GM12874 (cell line): ENCODE results near the gene COL15A1.

ENCODE experiments used
- TF ChIP-seq, protein P1 (sequence below): IDR thresholded peaks from 2 replicates; pipeline ENCODE4 v1.5.1; 2011; ENCODE audit warnings: low read depth, mild to moderate bottlenecking, control low read depth, low read length, moderate library complexity; ENCODE audit not compliant: insufficient read depth

The COL15A1 gene

DNA sequence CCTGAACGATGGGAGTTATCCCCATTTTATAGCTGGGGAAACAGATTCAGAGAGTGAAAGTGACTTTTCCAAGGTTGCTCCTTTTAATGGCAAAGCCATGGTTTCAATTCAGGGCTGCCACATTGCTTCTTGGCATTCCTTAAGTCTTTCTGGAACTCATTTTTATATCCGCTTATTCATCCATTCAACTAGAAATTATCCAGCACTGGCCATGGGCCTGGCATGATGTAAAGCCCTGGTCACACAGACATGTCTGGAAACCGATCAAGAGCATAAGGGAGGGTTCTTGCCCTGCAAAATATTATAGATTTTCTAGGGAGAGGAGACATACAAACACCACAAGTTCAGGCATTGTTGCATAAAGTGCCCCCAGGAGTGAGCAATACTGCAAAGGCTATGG is 43.0 kb upstream of the COL15A1 start:
- TF ChIP-seq, protein P1, sequence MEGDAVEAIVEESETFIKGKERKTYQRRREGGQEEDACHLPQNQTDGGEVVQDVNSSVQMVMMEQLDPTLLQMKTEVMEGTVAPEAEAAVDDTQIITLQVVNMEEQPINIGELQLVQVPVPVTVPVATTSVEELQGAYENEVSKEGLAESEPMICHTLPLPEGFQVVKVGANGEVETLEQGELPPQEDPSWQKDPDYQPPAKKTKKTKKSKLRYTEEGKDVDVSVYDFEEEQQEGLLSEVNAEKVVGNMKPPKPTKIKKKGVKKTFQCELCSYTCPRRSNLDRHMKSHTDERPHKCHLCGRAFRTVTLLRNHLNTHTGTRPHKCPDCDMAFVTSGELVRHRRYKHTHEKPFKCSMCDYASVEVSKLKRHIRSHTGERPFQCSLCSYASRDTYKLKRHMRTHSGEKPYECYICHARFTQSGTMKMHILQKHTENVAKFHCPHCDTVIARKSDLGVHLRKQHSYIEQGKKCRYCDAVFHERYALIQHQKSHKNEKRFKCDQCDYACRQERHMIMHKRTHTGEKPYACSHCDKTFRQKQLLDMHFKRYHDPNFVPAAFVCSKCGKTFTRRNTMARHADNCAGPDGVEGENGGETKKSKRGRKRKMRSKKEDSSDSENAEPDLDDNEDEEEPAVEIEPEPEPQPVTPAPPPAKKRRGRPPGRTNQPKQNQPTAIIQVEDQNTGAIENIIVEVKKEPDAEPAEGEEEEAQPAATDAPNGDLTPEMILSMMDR = no peak

DNA sequence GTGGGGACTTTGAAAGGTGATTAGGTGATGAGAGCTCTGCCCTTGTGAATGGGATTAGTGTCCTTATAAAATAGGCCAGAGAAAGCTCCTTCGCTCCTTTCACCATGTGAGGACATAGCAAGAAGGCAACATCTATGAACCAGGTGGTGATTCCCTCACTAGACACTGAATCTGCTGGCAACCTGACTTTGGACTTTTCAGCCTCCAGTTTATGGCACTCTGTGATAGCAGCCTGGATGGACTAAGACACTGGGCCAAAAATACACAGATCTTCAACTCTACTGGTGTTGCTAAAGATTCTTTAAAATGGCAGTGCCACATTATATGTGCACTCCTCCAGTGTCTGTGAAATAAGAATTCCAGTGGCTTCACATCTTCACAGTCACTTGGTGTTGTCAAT is 41.2 kb upstream of the COL15A1 start:
- TF ChIP-seq, protein P1 = no peak

DNA sequence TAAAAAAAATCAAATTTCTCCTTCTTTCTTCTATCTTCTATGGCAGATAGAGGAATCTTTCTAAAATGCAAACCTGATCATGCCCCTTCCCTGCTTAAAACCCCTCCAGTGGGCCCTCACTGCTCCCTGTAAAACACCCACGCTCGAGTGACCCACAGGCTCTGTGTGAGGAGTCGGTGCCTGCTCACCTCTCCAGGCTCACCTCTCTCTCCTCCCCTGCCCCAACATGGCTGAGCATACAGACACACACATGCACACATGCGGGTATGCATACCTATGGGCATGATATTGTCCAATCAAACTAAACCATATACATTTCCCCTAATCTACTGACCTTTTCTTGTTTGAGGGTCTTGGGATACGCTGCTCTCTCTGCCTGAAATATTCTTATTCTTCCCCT is 40.8 kb upstream of the COL15A1 start:
- TF ChIP-seq, protein P1 = no peak

DNA sequence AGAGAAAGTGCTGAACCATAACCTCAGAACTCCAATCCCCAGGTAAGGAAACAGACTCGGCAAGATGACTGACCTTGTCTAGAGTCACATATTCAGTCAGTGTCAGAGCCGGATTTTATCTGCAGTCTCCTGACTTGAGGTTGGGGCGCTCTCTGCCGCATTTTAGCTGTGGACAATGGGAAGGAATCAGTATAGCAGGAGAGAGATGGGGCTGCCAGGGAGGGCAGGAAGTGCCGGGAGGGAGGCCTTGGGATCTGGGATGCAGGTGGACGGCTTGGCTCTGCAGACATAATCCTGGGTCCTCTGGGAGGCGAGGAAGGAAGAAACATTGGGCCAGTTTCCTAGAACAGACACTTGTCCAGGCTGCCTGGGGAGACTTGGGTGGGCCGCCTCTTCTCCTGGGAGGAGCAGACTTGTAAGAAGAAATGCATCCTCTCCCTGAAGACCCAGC is 39.7 kb upstream of the COL15A1 start:
- TF ChIP-seq, protein P1 = no peak

DNA sequence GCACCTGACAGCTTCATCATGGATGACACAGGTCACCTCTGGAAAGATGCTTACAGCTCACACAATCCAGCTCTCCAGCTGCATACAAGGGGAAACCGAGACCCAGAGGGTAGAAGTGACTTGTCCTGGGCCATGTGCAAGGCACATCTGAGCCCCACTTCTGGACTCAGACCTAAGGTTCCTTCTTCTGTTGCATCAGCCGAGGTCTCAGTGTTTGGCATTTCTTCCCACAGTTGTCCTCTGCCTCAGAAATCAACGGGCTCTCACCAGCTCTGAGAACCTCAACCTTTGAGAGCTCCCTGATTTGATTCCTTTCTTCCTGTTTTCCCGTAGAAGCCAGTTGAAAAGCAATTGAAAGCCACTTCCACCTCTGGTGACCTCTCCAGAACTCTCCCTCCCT is 38.7 kb upstream of the COL15A1 start:
- TF ChIP-seq, protein P1 = no peak

DNA sequence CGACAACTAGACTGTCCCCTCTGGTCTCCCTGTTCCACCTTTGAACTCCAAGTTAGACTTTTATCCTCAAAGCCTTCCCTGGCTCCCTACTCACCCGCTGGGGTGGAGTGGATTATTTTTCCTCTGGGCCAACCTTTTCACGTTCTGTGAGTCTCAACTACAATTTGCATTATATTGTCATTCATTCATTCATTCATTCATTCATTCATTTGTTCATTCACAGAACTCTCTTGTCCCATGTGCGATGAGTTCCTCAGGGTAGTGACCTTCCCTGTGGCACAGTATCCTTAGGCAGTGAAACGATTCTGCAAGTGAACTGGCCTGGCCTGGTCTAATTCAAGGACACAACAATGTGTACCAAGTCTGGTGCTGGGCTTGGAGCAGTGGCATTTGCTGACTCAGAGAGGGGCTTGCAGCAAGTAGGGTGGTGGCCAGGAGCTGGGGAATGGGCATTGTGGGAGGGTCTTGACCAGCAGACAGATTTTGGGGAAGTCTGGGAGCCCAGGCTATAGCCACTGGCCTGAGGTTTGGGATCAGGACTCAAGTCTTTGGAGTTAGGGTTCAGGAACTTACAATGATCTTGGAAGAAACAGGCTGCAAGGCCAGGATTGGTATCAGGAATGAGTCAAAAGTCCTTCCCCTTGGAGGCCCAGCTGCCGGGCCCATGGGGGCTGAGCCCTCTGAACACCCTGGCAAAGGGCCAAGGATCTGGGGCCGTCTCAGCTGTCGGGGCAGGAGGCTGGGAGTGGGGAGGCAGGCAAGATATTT is 37.2 kb upstream of the COL15A1 start:
- TF ChIP-seq, protein P1 = no peak

DNA sequence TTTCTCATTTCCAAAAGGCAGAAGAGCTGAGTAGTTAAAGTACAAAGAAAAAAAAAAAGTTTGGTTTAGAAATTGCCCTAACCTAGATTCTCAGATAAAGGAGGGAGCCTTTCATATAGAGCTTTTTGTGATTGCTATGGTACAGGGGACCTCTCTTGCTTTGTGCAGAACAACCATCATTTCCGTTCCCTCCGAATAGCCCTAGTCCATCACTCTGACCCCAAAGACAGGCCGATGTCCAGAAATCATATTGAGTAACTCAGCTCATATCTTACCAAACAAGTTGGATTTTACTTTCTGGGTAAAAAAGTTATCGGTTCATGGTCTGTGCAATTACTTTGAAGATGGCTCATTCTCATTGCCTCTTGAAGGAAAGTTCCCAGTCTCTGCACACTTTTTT is 36.7 kb upstream of the COL15A1 start:
- TF ChIP-seq, protein P1 = no peak
